ENCODE data around the gene DDX1.

The DDX1 gene

DNA sequence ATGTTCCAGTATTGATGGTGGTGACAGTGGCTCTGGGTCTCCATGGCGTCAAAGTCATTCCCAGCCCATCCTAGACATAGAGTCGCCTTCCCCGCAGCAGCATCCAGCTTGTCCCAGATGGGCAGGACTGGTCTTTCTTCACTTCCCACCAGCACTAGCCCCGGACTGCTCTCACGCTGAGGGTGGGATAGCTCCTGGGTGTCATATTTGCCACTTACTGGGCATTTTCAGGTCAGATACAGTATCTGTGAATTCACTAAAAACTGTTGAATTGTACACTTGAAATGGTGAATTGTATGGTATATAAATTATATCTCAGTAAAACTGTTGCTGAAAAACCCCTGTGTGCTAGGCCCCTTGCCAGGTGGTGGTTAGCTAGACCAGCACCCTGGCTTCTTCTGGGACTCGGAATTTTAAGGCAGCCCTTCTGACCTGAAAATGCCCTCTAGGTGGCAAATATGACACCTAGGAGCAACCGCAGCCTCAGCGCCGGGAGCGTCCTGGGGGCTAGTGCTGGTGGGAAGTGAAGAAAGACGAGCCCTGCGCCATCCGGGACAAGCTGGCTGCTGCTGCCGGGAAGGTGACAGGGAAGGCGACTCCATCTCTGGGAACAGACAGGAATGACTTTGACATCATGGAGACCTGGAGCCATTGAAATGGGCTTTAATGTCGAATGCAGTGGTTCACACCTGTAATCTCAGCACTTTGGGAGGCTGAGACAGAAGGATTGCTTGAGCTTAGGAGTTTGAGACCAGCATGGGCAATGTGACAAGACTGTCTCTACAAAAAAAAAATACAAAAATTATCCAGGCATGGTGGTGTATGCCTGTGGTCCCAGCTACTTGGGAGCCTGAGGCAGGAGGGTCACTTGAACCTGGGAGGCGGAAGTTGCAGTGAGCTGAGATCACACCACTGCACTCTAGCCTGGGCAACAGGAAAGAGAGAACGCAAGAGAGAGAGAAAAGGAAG is 56.2 kb downstream of the DDX1 start:
- DNase-seq = no peak

DNA sequence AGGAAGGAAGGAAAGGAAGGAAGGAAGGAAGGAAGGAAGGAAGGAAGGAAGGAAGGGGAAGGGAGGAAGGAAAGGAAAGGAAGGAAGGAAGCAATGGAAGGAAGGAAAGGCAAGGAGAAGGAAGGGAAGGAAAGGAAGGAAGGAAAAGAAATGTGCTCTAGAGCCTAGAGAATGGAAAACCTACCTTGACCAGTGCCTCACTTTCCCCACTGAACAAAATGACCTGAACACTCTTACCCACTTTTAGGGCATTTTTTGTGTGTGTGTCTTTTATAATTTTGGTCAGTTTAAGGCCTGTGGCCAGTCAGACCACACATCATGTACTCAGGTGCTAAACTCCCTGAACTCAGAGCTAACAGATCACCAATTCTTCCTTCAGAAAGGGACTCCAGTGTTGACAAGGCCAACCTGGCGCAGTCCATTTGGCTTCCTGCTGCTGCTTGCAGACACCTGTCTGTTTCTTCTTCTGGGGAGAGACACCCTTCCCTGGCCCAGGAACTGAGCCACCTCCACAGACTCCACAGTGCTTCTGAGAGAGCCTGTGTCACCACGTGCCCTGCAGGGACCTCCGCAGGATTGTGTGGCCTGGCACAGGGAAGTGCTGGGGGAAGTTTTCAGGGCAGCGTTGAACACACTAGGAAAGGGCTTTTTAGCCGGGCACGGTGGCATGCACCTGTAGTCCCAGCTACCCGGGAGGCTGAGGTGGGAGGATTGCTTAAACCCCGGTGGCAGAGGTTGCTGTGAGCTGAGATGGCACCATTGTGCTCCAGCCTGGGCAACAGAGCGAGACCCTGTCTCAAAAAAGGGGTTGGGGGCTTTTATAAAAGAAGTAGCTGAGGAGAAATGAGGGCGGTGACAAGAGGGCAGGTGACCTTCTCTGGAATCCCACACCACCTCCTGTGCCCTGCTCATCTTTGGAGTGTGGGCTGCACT is 57.2 kb downstream of the DDX1 start:
- no peak for DNase-seq

GRCh38 chr2:15649561-15650255 is 58.0 kb downstream of the DDX1 start:
- DNase-seq = no peak

DNA sequence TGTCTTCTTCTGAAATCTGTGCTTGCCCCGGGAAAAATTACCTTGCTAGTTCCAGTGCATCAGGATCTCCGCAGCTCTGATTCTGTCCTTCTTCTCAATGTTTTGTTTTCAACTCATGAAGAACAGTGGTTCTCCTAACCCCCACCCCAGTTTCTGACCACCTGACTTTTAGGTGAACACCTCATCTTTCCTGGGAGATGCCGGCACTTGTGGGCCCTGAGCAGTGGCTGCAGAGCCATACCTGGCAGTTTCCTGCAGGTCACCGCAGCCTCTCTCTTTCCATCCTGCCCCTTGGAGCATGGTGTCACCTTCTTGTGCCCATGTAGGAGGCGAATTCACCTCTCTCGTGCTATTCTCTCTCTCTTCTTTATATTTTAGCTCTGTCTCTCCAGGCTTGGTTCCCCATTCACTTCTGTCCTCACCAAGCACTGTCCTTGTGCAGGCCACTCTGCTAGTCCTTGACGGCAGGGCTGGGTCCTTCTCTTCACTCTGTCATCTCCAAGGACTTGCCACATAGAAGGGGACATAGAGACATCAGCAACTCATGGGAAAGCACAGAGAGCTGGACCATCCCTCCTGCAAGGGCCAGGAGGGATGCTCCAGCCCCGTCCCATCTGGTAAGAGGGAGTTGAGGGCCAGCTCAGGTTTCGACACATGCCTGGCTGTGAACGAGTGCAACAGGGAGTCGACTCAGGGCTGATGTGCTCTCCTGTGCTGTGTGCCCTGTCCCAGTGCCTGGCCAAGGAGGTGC is 59.1 kb downstream of the DDX1 start:
- no peak for DNase-seq

- DNase-seq = no peak
These were observed 59.7 kb downstream of the DDX1 start for GRCh38 chr2:15651367-15651727.

DNA sequence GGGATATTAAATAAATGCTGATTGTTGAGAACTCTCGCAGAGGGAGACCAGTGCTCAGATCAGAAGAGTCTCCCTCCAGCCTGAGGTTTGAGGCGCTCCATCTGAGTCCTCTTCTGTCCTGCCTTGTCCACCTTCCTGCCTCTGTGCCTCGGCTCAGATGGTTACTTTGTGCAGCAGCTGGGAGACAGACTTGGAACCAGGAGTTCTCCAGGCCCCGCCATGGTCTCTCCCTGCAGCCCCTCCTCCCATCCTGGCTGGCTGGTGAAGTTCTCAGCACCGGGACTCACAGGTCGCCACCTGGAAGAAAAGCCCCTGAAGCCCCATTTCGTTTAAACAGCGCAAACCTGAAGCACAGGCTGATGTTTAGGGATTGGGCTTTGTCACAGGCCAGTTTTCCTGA is 60.6 kb downstream of the DDX1 start:
- no peak for DNase-seq

DNA sequence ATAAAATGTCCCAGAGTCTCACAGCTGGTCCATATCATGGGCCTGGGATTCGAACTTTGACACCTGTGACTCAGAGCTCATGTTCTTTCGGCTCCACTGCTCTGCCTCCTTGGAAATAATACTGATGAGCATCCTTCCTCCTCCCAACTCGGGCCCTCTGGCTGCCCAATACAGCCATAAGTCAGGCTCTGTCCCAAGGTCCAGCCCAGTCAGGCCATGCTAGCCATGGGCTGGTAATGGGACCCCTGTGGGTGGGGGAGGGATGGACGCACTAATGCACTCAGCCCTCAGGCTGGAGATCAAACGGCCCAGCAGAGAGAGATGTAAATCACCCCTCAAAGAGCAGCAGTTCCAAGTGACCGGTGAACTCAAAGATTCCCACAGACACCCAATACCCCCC is 61.1 kb downstream of the DDX1 start:
- no peak for DNase-seq

GRCh38 chr2:15653806-15654726 is 62.4 kb downstream of the DDX1 start:
- no peak for DNase-seq

DNA sequence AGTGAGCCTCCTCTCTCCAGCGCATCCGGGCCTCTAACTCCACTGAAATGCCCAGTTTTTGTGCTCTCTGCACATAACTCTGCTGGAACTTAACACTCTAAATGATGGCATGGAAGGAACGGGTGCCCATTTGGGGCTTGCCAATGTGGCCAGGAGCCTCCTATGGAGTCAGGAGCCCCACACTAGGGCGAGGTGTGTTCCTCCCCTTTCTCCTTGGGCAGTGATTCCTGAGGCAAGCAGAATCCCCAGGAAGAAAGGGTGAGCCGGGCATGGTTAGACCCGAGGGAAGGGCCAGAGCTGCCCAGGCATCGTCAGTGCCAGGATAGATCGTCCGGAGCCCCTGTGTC is 63.0 kb downstream of the DDX1 start:
- no peak for DNase-seq

- no peak for DNase-seq
These were observed 63.6 kb downstream of the DDX1 start for GRCh38 chr2:15655123-15655887.

GRCh38 chr2:15656090-15656489 is 64.4 kb downstream of the DDX1 start:
- no peak for DNase-seq

DNA sequence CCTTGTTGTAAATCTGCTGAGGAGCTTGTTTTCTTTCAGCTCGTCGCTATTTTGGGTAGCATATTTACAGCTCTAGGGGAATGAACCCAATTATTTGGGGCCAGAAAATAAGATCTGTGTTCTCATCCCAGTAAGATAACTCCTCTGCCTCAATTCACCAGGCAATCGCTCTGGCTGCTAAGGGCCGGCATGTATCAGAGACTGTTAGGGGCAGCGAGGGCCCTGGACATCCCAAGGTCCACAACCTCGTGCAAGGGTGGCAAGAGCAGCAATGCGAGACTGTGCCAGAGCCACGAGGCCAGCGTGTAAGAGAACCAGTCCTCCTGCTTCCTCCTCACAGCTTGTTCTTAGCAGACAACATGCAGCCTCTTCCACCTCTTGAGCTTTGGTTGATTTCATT is 66.1 kb downstream of the DDX1 start:
- DNase-seq = no peak

DNA sequence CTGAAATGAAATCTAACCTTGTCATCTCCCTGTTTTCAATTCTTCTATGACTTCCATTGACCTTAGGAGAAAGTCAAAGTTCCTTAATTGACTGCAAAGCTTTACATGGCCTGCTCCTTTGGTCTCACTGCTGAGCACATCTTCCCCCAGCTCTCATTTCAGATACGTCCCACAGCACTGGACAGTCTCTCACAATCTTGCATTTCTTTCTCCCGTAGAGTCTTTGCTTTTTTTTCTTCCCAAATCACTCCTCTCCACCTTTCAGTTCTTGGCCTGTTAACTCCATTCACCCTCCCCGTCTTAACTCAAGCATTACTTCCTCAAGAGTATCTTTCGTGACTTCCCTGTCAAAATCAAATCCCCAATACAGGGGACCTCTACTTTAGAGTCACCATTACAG is 67.2 kb downstream of the DDX1 start:
- DNase-seq = no peak

DNA sequence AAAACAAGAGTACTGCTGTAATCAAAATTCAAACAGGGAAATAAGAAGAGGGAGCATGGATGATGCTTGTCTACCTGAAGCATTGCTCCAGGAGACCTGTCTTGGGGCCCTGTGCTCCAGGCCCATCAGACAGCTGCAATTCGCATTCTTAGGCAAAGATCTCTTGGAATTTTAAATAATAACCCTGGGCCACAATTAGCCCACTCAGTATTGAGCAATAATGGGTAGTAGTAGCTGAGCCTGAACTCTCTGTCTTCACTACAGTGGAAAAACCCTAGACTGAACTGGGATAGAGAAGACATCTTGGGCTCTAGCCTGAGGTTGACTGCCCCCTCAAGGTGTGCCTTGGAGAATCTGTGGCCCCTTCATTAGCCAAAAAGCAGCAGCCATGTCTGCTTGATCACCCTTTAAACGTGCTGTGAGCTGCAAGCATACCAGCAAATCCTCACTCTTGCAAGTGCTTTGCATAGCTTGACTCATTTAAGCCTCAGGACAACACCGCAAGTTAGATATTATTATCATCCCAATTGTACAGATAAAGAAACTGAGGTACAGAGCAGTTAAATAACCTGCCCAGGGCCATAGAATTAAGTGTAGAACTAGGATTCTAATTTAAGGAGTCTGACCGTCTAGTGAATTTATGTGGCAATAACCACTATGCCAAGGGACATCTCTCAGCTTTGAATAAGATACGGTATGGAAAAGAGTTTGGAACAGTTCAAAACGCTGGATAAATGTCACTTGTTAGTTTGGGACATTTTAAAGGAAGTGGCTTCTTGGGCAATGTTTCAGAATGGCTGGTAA is 69.0 kb downstream of the DDX1 start:
- DNase-seq = no peak

GRCh38 chr2:15661295-15661569 is 69.6 kb downstream of the DDX1 start:
- no peak for DNase-seq

DNA sequence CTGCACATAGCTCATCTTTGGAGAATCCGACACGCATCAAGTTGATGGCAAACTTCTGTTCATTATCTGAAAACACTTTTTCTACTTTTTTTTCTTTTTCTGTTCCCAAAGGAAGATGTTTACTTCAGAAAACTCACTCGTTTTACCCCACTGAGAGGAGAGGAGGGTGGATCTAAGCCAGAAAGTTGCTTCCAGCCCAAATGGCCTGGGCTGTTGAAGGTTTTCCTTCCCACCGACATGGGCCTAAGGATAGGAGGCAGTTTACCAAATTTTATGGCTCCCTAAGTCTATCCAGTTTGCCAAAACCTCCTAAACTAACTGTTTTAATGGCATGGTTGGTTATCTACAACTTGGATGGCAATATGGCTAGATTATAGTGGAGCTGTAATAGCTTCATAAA is 70.4 kb downstream of the DDX1 start:
- no peak for DNase-seq

DNA sequence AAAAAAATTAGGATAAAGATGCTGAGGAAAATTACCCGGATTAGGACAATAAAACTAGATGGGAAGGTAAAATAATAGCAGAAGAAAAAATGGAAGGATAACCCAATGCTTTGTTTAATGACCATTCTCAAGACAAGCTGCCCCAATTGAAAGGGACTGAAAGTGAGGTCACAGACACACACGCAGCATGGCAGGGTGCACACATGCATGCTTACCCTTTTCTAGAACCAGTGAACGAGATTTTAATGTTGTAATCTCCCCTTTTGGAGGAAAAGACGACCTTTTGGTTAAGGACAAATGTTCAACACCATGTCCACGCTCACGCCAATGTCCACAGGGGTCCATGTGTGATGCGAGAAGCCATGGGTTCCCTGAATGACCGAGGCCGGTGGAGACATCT is 70.9 kb downstream of the DDX1 start:
- DNase-seq = no peak

GRCh38 chr2:15663802-15664201 is 72.1 kb downstream of the DDX1 start:
- DNase-seq = no peak

DNA sequence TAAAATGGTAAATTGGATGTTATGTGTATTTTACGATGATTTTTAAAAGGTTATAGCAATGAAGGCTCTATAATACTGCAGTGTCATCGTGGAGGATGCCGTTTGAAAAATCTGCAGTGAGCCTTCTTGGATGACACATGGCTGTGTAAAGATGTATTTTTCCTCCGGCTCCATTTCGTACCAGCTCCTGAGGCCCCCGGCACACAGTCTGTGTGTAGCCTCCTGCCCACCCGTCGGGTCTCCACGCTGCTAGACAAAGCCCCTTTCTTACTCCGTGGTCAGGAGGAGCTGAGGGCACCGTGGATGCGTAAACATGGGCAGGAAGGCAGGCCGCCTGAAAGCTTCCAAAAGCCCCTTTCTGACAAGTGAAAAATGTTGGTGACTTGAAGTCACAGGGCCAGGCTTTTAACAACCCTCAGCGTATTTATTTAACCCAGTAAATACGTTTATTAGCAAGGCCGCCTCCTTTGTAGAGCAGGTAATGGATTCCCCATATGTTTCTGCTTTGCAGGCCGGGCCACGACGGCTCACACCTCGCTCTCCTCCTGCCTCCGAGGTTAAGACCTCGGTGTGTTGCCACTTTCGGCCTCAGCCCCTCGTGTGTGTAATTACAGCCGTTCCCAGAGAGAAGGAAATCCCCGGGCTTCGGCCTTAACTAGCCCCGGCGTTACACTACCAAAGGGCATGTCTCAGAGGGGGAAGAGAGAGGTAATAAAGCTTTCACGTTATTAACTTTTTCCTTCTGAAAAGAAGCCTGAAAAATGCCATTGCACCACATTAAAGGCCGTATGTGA is 72.8 kb downstream of the DDX1 start:
- no peak for DNase-seq
